ENCODE measurements around the gene CACNG7.

CACNG7 gene

GRCh38 chr19:53957448-53958167, 48.5 kb downstream of the CACNG7 start:
- DNase-seq, result no peak

GRCh38 chr19:53958168-53958571, 49.1 kb downstream of the CACNG7 start:
- DNase-seq, result no peak

DNA sequence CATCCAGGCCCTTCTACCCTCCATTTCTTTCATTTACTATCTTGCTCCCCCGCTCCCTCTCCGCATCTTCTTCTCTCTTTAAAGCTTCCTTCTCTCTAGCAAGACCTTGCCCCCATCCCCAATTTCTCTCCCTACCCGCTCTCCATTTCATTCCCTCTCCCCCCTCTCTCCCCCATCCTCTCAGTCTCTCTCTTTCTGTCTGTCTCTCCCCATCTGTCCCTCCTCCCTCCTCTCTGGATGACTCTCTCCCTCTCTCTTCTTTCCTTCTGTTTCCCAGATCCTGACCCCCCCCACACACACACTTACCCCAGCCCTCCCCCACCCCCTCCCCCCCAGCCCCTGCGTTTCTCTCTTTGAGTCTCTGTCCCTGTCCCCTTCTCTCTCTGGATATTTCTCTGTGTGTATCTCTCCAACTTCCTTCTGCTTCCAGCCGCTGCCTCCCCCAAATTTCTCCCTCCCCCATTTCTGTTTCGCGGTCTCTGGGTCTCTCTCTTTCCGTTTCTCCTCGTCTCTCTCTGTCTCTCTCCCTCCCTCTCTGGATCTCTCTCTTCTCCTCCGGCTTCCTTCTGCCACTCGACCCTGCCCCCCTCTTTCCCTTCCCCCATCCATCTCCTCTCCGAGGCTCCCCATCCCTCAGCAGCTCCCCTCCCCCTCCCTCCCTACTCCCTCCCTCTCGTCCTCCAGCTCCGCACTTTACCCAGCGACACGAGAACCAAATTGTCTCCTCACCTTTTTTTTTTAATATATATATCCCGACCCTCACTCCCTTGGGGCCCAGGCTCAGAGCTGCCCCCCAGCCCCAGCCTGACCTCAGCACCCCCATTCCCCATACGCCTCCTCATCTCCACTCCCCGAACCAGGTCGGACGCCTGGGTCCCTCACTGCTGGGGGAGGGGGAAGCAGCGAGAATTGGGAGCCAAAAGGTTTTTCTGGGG, 50.0 kb downstream of the CACNG7 start:
- no peak for DNase-seq

GRCh38 chr19:53960187-53960586, 51.1 kb downstream of the CACNG7 start:
- no peak for DNase-seq

- no peak for DNase-seq
Measured at GRCh38 chr19:53960886-53961285, 51.8 kb downstream of the CACNG7 start.

- DNase-seq, result no peak
Measured at GRCh38 chr19:53961523-53962356, 52.7 kb downstream of the CACNG7 start.

DNA sequence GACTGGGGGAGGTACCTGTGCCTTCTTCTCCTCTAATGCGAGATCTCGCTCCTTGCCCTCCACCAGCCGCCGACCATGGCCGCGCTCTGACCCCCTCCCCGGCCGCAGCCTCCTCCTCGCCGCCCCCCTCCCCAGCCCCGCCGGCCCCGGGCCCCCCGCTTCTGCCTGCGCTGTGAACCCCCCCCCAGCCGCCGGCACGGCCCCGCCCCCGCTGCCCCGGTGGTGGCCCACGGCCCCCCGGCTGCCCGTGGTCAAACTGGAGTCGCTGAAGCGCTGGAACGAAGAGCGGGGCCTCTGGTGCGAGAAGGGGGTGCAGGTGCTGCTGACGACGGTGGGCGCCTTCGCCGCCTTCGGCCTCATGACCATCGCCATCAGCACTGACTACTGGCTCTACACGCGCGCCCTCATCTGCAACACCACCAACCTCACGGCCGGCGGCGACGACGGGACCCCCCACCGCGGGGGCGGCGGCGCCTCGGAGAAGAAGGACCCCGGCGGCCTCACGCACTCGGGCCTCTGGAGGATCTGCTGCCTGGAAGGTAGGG, 53.9 kb downstream of the CACNG7 start, which contains the start of gene CACNG8:
CACNG8 (plus strand) TSS at position 51 of the 545 bp plus-strand sequence.
- DNase-seq, result no peak

DNA sequence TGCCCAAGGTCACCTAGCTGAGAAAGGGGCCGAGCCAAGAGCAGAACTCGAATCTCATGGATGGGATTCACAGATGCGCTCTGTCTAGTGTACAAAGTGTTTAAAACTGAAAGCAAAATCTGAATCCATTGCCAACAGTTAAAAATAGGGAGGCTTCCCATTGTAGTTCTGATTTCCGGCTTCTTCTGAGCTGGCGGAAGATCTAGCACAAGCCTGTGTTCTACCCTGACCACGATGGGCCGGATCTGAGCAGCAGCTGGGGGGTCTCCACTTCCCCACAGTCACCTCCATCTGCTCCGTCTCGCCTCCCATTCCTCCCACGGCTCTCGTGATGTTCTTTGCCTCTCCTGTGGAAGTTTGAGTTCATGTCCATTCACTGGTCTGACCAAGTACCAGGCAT, 56.0 kb downstream of the CACNG7 start:
- DNase-seq, result no peak

DNA sequence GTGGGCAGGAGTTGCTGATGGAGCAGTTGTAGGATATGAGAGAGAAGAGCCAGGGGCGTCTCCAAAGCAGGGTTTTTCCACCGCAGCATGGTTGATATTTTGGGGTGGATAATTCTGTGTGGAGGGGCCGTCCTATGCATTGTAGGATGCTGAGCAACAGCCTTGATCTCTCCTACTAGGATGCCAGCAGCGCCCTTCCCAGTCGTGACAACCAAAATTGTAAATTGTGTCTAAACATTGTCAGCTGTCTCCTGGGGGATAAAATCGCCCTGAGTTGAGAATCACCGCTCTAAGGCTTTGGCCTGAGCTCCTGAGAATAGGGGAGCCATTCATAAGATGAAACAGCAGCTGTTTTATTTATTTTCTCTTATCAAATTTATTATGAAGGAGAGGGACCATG, 57.9 kb downstream of the CACNG7 start:
- no peak for DNase-seq

GRCh38 chr19:53969366-53969765, 60.3 kb downstream of the CACNG7 start:
- no peak for DNase-seq

GRCh38 chr19:53971673-53972072, 62.6 kb downstream of the CACNG7 start:
- no peak for DNase-seq

DNA sequence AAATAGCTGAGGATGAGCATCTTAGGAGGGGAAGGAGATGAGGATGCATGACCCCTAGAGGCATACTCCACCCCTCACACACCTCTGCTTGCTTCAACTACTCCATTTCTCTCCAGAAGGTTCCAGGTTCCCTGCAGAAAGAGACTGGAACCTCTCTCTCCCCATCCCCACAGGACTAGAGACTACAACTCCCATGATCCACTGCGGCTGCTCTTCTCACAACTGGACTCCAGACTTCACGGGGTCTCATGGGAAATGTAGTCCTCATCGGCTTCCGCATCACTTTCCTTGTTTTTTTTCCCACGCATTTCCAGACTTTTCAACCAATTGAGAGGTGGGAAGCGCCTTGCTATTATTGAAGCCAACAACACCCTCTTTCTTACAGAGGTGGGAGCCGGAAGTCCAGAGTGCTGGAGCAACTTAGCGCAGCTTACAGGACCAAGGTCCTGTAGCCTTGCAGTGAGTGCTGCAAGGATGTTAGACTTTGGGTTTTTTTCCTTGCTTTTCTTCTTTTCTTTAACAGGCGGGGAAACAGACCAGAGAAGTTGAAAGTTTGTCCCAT, 68.4 kb downstream of the CACNG7 start:
- DNase-seq, result peak; percentile 39

- no peak for DNase-seq
Measured at GRCh38 chr19:53977991-53978731, 69.1 kb downstream of the CACNG7 start.

DNA sequence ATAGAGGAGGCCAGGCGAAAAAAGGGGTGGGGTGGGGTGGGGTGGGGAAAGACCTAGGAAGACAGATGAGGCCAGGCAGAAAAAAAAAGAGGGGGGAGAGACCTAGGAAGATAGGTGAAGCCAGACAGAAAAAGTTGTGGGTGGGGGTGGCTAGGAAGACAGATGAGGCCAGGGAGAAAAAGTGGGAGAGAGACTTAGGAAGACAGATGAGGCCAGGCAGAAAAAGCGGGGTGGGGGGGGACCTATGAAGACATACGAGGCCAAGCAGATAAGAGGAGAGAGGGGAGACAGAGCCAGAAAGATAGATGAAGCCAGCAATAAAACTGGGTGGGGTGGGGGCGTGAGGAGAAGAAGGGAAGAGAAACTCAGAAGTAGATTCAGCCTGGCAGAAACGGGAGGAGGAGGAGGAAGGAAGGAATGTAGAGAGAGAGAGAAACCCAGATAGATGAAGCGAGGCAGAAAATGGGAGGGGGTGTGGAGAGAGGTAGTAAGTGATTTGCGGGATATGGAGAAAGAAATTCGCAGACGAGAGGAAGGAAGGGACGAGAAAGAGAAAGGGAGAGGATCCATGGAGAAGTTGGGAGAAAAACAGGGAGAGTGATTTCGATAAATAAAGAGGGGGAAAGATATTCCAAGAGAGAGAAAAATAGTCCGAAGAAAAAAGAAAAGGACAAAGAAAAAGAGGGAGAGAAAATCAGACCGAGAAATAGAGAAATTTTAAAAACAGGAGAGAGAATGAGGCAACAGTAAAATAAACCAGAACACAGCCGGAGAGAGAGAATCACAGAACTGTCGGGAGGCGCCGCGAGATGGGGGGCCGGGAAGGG, 70.1 kb downstream of the CACNG7 start:
- DNase-seq, result no peak

DNA sequence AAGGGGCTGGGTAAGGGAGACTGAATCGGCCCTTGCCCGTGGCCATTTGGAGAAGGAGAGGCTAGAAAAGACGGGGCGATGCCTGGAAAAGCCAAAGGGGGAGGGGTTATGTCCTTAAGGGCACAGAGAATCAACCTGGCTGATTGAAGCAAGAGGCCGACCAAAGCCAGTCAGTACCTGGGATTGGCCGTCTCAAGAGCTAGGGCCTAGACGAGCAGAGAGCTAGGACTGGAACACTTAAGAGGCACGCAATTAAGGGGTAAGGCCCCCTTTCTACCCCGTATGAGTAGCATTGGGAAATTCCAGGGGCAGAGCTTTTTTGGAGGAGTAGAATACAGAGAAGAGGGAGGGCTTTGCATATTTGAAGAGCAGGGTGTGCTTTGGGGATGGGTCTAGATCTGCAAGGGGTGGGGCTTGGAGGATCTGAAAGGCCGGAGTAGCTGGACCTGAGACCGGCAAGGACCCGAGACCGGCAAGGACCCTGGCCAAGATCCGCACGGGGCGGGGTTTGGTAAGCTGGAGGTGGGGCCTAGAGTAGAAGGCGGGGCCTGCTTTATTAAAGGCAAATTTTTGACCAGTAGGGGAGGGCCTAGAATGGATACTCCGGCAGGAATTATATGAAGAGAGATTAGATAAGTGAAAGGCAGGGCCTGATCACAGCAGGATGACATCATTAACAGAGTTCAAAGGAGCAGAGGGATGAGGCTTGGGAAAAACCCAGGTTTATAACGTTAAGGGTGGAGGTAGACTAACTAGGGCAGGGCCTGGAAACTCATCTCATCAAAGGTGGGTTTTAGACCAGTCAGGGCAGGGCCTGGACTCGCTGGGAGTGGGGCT, 71.7 kb downstream of the CACNG7 start:
- no peak for DNase-seq

DNA sequence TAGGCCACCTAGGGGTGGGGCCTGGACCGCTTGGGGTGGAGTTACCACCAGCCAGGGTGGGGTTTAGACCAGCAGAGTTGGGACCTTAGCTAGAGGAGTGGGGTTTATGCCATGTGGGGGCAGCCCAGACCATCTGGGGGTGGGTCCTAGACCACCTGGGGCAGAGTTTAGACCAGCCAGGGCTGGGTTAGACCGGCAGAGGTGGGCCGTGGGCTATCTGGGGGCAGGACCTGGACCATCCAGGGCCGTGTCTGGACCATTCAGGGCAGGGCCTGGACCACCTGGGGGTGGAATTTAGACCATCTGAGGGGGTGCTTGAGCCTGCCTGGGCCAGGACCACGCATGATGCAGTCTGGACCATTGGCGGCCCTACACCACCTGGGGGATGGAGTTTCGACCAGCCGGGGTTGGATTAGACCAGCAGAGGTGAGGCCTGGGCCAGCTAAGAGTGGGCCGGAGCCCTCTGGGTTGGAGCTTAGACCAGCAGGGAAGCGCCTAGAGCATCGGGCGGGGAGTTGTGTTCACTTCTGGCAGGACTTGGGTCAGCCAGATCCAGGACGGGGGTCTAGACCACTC, 72.4 kb downstream of the CACNG7 start:
- DNase-seq, result no peak

- no peak for DNase-seq
Measured at GRCh38 chr19:53982001-53982451, 72.9 kb downstream of the CACNG7 start.

DNA sequence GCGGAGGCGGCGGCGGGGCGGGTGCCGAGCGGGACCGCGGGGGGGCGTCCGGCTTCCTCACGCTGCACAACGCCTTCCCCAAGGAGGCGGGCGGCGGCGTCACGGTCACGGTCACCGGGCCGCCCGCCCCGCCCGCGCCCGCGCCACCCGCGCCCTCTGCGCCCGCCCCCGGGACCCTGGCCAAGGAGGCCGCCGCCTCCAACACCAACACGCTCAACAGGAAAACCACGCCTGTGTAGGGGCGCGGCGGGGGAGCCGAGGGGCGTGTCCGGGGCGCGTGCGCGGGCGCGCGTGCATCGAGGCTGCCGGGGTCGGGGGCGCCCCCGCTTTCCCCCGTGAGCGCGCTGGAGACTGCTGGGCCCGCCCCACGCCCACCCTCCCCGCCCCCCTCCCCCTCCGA, 73.5 kb downstream of the CACNG7 start:
- DNase-seq, result no peak
